K562 (cell line): ENCODE measurements around the gene EPB41L4A. TPM values are rescaled to one million over a fixed set of nuclear protein-coding genes. Genes with fewer than 3 reads are reported as not detected.

Experiments used
- GTF2A2 ChIP-seq: IDR thresholded peaks from 2 replicates; pipeline ENCODE4 v1.6.1; 2016; ENCODE audit warnings: mild to moderate bottlenecking, missing genetic modification characterization, missing compliant biosample characterization
- HNRNPH1 ChIP-seq: fragments of 200-400 bp; formaldehyde crosslinking; optimal IDR thresholded peaks from 2 replicates; pipeline ENCODE3; 2017; ENCODE audit warnings: low read depth, mild to moderate bottlenecking, low read length, moderate library complexity
- NFXL1 ChIP-seq: fragments of 450-650 bp; formaldehyde crosslinking; IDR thresholded peaks from 2 replicates; pipeline ENCODE4 v1.4.0; 2021; ENCODE audit warnings: mild to moderate bottlenecking
- ZBTB17 ChIP-seq: fragments of 450-650 bp; formaldehyde crosslinking; IDR thresholded peaks from 2 replicates; pipeline ENCODE4 v1.4.0; 2020; ENCODE audit warnings: mild to moderate bottlenecking
- ZBTB40 ChIP-seq, 2 experiments: fragments of 450-650 bp in 1 of 2; sonication (generic) in 1 of 2; formaldehyde crosslinking in 1 of 2; IDR thresholded peaks; 2 replicates each; pipeline versions ENCODE4 v1.7.1 to v1.9.0; 2016 to 2022; ENCODE audit warnings: inconsistent platforms in 1 of 2, mild to moderate bottlenecking in 1 of 2, missing genetic modification reagents in 1 of 2
- ZNF75A ChIP-seq: fragments of 450-650 bp; formaldehyde crosslinking; IDR thresholded peaks from 2 replicates; pipeline ENCODE4 v1.4.0; 2020; ENCODE audit warnings: mild to moderate bottlenecking
- polyA plus RNA-seq, 8 experiments: library from polyadenylated mRNA; depleted of rRNA in 4 of 8; stranded (reverse) in 5 of 8; unstranded in 3 of 8; fragments of >200 nt; fragmentation: Nextera tagmentation in 2 of 8; fragmentation: Illumina TruSeq in 1 of 8; extraction: Ambion mirVana in 2 of 8; extraction: Trizol in 1 of 8; gene quantifications; 2 replicates each; pipeline versions ENCODE4 v1.2.1 to v1.2.3, GENCODE V29; 2011 to 2014; ENCODE audit warnings: inconsistent platforms in 1 of 8, missing spikeins in 1 of 8
- total RNA-seq, 7 experiments: library from RNA; depleted of rRNA in 6 of 7; stranded (reverse); fragments of >200 nt in 6 of 7; fragmentation: Illumina TruSeq in 2 of 7; extraction: Trizol in 2 of 7; gene quantifications; 2 replicates each; pipeline versions ENCODE4 v1.2.1 to v1.2.3, GENCODE V29; 2011 to 2021; ENCODE audit warnings: low replicate concordance in 1 of 7
- TF ChIP-seq, protein P1 (sequence below): fragments of 250-450 bp; sonication (Bioruptor Pico); IDR thresholded peaks from 2 replicates; pipeline ENCODE4 v1.9.0; 2021; ENCODE audit warnings: mild to moderate bottlenecking, inconsistent platforms
- TF ChIP-seq, protein P2 (sequence below): fragments of 250-450 bp; sonication (Bioruptor Pico); IDR thresholded peaks from 2 replicates; pipeline ENCODE4 v1.5.0; 2021; ENCODE audit warnings: mild to moderate bottlenecking, moderate library complexity

Gene EPB41L4A
- total and polyA plus RNA-seq, 9 of the 15 experiments (the other 6 are each of a cell fraction or from before 2014, with no cell fraction given): 0.04 to 0.35 (median 0.12) TPM; not detected in 3

DNA sequence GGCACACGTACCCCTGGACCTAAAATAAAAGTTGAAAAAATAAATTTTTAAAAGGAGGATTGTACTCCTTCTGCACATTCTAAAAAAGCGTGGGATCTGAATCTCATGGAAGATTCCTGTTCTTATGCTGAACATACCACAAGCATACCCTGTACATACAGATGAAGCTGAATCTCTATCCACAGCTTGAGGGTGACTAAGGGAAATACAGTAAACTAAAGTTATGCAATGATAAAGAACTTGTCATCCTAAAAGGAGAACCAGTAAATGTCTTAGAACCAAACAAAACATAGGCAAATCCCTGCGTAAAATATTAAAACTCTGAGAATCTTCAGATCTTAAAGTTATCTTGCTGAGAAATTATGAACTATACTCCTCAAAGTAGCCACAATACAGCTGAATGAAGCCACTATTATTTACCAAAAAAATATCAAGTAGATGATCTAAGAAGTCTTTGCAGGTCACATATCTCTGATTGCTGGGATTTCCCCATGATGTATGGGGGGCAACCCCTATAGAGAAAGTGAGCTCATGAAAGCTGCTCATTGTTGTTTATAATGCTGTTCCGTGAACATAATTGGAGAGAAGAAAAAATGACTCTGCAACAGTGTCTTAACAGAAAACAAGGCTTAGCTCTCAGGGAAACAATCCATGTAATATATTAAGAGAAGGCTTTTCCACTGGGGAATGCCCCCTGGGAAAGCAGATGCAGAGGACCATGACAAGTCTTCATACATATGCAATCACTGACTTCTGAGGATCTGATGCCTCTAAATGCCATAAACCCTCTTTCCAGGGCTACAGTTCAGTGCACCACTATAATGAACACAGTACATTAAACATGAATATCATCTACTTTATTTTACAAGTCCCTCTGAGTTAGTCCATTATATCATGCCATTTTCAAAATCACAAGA lies 210.1 kb downstream of the EPB41L4A start (continued):
- TF ChIP-seq, protein P1, sequence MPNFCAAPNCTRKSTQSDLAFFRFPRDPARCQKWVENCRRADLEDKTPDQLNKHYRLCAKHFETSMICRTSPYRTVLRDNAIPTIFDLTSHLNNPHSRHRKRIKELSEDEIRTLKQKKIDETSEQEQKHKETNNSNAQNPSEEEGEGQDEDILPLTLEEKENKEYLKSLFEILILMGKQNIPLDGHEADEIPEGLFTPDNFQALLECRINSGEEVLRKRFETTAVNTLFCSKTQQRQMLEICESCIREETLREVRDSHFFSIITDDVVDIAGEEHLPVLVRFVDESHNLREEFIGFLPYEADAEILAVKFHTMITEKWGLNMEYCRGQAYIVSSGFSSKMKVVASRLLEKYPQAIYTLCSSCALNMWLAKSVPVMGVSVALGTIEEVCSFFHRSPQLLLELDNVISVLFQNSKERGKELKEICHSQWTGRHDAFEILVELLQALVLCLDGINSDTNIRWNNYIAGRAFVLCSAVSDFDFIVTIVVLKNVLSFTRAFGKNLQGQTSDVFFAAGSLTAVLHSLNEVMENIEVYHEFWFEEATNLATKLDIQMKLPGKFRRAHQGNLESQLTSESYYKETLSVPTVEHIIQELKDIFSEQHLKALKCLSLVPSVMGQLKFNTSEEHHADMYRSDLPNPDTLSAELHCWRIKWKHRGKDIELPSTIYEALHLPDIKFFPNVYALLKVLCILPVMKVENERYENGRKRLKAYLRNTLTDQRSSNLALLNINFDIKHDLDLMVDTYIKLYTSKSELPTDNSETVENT: no peak
- TF ChIP-seq GTF2A2: no peak
- no peak for TF ChIP-seq HNRNPH1
- no peak for TF ChIP-seq ZNF75A
- TF ChIP-seq NFXL1 (CRISPR knock-in tag): no peak
- TF ChIP-seq ZBTB40 (IDR thresholded peaks at IDR 0.05): no peak
- TF ChIP-seq ZBTB40 (CRISPR knock-in tag; IDR thresholded peaks at IDR 0.05): no peak
- no peak for TF ChIP-seq ZBTB17
- TF ChIP-seq, protein P2, sequence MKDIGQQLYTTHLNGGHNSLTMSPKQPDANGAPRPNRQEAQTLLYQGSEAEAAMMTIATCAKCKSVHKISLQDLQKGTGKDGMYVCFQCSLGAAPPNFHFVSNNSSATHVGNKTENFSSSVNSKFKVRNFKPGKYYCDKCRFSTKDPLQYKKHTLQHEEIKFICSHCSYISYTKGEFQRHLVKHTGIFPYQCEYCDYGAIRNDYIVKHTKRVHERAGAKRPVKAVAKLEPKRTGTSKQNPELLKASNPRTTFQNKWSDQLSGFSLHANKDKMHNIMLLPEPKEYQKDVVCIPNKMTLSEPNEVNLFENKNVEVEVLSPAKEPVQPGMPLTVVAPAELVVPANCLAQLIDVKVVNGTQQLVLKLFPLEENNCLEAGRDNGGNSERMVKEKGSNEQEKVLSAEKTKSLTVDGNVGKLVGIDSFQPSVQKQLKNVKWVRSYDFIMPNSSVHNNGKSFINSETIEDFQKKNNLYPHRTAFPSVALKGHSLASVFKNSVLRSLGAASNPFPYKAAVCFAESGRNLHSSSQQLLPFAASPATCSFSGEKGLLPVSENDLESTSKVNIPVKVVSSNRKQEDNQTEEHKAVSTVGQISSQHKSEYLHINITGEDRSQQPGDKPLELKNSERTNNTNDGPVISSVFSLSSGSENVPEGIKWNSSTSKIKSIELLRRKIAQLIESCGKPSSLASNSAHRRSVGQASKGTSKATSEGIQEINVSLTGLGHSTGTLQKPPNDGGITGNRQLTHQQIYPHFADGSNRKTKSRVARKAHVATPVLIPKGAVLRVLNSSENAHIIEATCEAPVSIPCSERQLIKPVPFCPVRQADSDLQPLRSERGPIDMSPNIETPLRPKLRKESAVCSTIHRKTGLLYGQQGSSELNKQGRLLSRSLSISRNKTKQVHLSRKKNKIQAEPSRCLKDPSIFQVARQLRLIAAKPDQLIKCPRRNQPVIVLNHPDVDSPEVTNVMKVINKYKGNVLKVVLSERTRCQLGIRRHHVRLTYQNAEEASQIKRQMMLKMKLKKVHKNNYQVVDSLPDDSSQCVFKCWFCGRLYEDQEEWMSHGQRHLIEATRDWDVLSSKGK (CRISPR knock-in tag): no peak
